Measurements from ENCODE around the gene BSPRY. TPM values are rescaled to one million over a fixed set of nuclear protein-coding genes. Genes with fewer than 3 reads are reported as not detected.

The BSPRY gene
- total and polyA plus RNA-seq, 2 of the 13 experiments (the other 11 are each of a cell fraction or from before 2014, with no cell fraction given): 0.09 to 0.26 TPM

GRCh38 chr9:113410207-113410864 lies 61.0 kb downstream of the BSPRY start, which contains the start of the genes C9orf43 and POLE3 (continued):
- peak; percentile 79 for TF ChIP-seq USF2 (IDR thresholded peaks at IDR 0.05; ENCODE audit: low read depth, low read length)
- peak; percentile 94 for TF ChIP-seq USF2 (CRISPR knock-in tag; IDR thresholded peaks at IDR 0.05; ENCODE audit: borderline replicate concordance)
- no peak for TF ChIP-seq ZNF777 (CRISPR knock-in tag; IDR thresholded peaks at IDR 0.05)
- TF ChIP-seq ZNF382 (CRISPR knock-in tag; IDR thresholded peaks at IDR 0.05; ENCODE audit: borderline replicate concordance): no peak
- TF ChIP-seq ZBTB10 (CRISPR knock-in tag; IDR thresholded peaks at IDR 0.05; ENCODE audit: borderline replicate concordance): 0 out of 2 replicates have a peak, but pooled peaks have one; percentile 39
- peak; percentile 77 for TF ChIP-seq ZSCAN9 (CRISPR knock-in tag; IDR thresholded peaks at IDR 0.05; ENCODE audit: borderline replicate concordance)
- peak; percentile 64; the same call in 1 of the 2 replicates for TF ChIP-seq ZBTB14 (CRISPR knock-in tag; IDR thresholded peaks at IDR 0.05)
- TF ChIP-seq PTBP1 (IDR thresholded peaks at IDR 0.05; ENCODE audit: low read depth, low read length, poor library complexity, severe bottlenecking): peak; percentile 77
- TF ChIP-seq HDAC1 (CRISPR knock-in tag; IDR thresholded peaks at IDR 0.05): peak; percentile 95
- peak; percentile 95 for TF ChIP-seq ZFP91 (CRISPR knock-in tag; IDR thresholded peaks at IDR 0.05; ENCODE audit: borderline replicate concordance)
- TF ChIP-seq ETS1 (CRISPR knock-in tag; IDR thresholded peaks at IDR 0.05): no peak
- no peak for TF ChIP-seq ZNF549 (CRISPR knock-in tag; IDR thresholded peaks at IDR 0.05)
- TF ChIP-seq SMAD1 (CRISPR knock-in tag; IDR thresholded peaks at IDR 0.05; ENCODE audit: borderline replicate concordance, low read depth): no peak; the same call in 1 of the 2 replicates
- TF ChIP-seq ATF5 (CRISPR knock-in tag; IDR thresholded peaks at IDR 0.05; ENCODE audit: low read depth): peak; percentile 75; the same call in 1 of the 2 replicates
- TF ChIP-seq ZBTB33 (CRISPR knock-in tag; IDR thresholded peaks at IDR 0.05): 0 out of 2 replicates have a peak, but pooled peaks have one; percentile 27
- TF ChIP-seq ZNF160 (CRISPR knock-in tag; IDR thresholded peaks at IDR 0.05): no peak; the same call in 1 of the 2 replicates
